Motor neuron (in vitro differentiated cells): ENCODE results near the gene TRIM8. TPM values are rescaled to one million over a fixed set of nuclear protein-coding genes. Genes with fewer than 3 reads are reported as not detected.
A peak's percentile ranks its signal among the peaks of the same experiment; 100 is the strongest.

ENCODE experiments used
- ATAC-seq, 8 experiments: fragments of 200-7000 bp; cut with Tn5 transposase; replicated peaks in 6 of 8; 2 replicates each; pipeline ENCODE4 v1.8.0; 2021; ENCODE audit warnings: mild to moderate bottlenecking in 8 of 8, moderate library complexity in 8 of 8
- H3K27ac ChIP-seq, 2 donors: fragments of 250-450 bp; sonication (Bioruptor Pico); 2 replicates each; pipeline ENCODE4 v1.9.0; 2021; ENCODE audit warnings: antibody characterized with exemption in 2 of 2, mild to moderate bottlenecking in 2 of 2, moderate library complexity in 1 of 2
- H3K4me1 ChIP-seq, 2 donors: fragments of 250-450 bp; sonication (Bioruptor Pico); replicated peaks in 1 of 2; 2 replicates each; pipeline ENCODE4 v1.6.1; 2021; ENCODE audit warnings: antibody characterized with exemption in 2 of 2, mild to moderate bottlenecking in 2 of 2, moderate library complexity in 1 of 2
- H3K4me3 ChIP-seq, 5 donors: fragments of 250-450 bp; sonication (Bioruptor Pico); 2 replicates each; pipeline ENCODE4 v1.9.0; 2021; ENCODE audit warnings: antibody characterized with exemption in 5 of 5, mild to moderate bottlenecking in 5 of 5, moderate library complexity in 4 of 5
- WGBS, 10 experiments: fragments of 450-650 bp; shearing (Covaris generic); methylation state at CpG; one replicate each; pipeline ENCODE4 v1.0.0; 2022; 5-methylcytosine and 5-hydroxymethylcytosine counted together
- in situ Hi-C, 9 experiments: fragments of 400-800 bp; cut with MboI; loops; one replicate each; pipeline ENCODE4 v1.15.0; 2021; ENCODE audit warnings: low sequenced_read_pairs in 9 of 9, low pct_unique_long_range_greater_than_20kb in 2 of 9; ENCODE audit not compliant: unreplicated experiment in 9 of 9
- total RNA-seq, 8 experiments: library from RNA; unstranded; fragments of 300-600 nt; gene quantifications; 2 replicates each; pipeline versions ENCODE4 v1.2.3 to v1.2.4, GENCODE V29; 2022

Gene TRIM8
- total RNA-seq, 8 experiments from 2014 or later = 42.5 to 84.5 (median 68.6) TPM

- ATAC-seq = peak; percentile 8 to 58 (median 52)
- WGBS, 10 experiments = 17 to 100% (median 82%) methylated on average over 1 to 7 of the region's 22 CpGs; no CpG with 5 or more reads in 5 of the 10 experiments
- Histone ChIP-seq H3K4me3 (no peak overlapping the region), H3K4me1 (peaks cover 43 to 61% of the 10 kb centered on the region in 2 donors), H3K27ac (peak overlapping the region; percentile 13 to 77)
- in situ Hi-C loops = no loop called here
These were observed 14.3 kb upstream of the TRIM8 start for GRCh38 chr10:102629661-102630614.

GRCh38 chr10:102630663-102631062, 13.6 kb upstream of the TRIM8 start:
- peaks cover 43 to 61% of the 10 kb centered on the region in 2 donors for H3K4me1 ChIP-seq
- in situ Hi-C loops = no loop called here
- H3K4me3 ChIP-seq = no peak overlapping the region
- no peak overlapping the region for H3K27ac ChIP-seq
- 60 to 100% (median 82%) methylated on average over 1 to 4 of the region's 6 CpGs; no CpG with 5 or more reads in 5 of the 10 experiments for WGBS, 10 experiments
- peak in 1 of 8 experiments; percentile 7 for ATAC-seq

DNA sequence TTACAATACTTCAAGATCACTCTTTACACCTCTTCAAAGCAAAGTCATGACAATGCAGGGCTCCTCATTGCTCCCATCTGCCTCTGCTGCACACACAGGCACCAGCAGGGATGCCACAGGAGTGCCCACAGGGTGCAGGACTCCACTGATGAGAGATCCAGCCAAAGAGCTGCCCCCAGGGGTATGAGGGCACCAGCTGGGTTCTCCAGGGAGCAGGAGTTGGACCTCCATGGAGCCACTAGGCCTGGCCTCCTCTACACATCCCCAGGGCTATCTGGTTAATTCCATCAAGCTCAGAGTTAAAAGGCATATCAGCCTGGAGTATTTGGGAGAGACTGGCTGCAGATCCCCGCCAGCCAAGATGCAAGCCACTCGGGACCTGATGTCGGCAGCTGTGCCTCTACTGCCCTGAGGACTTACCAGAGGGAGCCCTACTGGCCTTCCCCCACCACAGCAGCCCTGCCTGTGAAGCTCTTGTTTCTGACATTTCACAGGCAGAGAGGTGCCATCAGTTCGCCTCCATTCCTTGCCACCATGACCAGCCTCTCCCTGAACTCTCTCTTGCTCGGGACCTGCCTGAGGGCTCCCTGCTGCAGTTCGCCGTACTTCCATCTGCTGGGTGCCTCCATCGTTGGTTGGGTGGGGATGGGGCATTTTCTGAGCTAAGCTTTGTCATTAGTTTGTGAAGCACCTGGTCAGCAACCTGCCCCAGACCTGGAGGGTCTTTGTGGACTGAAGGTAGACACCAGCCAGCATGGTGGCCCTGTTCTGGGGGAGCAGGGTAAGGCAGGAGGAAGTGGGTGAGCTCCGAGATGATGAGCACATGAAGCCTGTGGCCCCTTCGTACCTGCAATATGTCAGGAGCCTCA, 12.5 kb upstream of the TRIM8 start:
- in situ Hi-C loops = no loop called here
- peaks cover 36 to 55% of the 10 kb centered on the region in 2 donors for H3K4me1 ChIP-seq
- 80 to 100% (median 100%) methylated on average over 1 to 7 of the region's 10 CpGs; no CpG with 5 or more reads in 3 of the 10 experiments for WGBS, 10 experiments
- no peak overlapping the region for H3K27ac ChIP-seq
- no peak for ATAC-seq
- H3K4me3 ChIP-seq = no peak overlapping the region

GRCh38 chr10:102632394-102633111, 11.7 kb upstream of the TRIM8 start:
- WGBS, 10 experiments = 0 to 100% (median 42%) methylated on average over 1 to 4 of the region's 5 CpGs; no CpG with 5 or more reads in 3 of the 10 experiments
- Histone ChIP-seq H3K4me3 (no peak overlapping the region), H3K27ac (no peak overlapping the region), H3K4me1 (peaks cover 28 to 47% of the 10 kb centered on the region in 2 donors)
- ATAC-seq = no peak
- in situ Hi-C loops = no loop called here

DNA sequence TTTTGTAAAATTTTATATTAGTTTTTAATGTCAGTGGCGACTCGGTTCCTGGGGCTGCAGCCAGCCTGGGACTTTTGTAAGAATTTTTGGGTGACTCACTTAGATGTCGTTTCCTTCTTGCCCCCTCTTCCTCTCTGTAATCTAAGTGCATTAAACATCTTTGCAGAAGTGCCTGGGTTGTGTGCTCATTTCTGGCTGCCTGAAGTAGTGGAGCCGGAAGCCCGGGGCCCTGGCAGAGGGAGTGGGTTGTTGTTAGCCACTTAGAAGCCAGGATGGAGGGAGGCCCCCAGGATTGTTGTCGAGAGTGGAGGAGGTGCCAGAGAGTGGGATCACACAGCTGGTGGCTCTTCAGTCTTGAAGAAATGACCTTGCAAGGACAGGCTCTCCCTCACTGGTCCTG, 11.0 kb upstream of the TRIM8 start:
- H3K27ac ChIP-seq = no peak overlapping the region
- H3K4me3 ChIP-seq = no peak overlapping the region
- WGBS, 10 experiments = 0 to 90% (median 64%) methylated on average over 2 to 6 of the region's 6 CpGs; no CpG with 5 or more reads in 5 of the 10 experiments
- in situ Hi-C loops = no loop called here
- ATAC-seq = peak in 2 of 8 experiments; percentile 4 to 5
- peaks cover 21 to 40% of the 10 kb centered on the region in 2 donors for H3K4me1 ChIP-seq

GRCh38 chr10:102633848-102634247, 10.4 kb upstream of the TRIM8 start:
- Histone ChIP-seq H3K4me1 (peaks cover 20 to 34% of the 10 kb centered on the region in 2 donors), H3K27ac (no peak overlapping the region), H3K4me3 (no peak overlapping the region)
- WGBS, 10 experiments = 40 to 100% (median 82%) methylated on average over 1 to 2 of the region's 5 CpGs; no CpG with 5 or more reads in 7 of the 10 experiments
- no peak for ATAC-seq
- in situ Hi-C loops = no loop called here

DNA sequence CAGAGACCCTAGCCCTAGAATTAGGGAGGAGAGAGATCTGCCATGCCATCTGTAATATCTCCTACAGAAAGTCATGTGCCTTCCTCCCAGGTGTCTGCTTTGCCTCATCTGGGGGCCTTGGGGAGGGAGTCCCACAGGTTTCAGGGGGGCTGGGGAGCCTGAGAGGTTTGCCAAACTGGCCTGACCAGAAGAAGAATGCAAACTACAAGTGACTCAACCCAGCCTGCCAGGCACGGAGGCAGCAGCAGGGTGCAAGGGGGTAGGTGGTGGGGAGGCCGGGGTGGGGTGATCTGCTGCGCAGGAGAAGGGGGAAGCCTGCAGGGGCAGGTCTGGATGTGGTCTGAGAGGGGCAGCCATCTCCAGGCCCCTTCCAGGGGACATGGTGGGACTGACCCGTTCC, 9.6 kb upstream of the TRIM8 start:
- ATAC-seq = no peak
- in situ Hi-C loops = no loop called here
- WGBS, 10 experiments = no CpG with 5 or more reads among the region's 4 CpGs
- Histone ChIP-seq H3K27ac (no peak overlapping the region), H3K4me1 (peaks cover 12 to 26% of the 10 kb centered on the region in 2 donors), H3K4me3 (no peak overlapping the region)

- H3K27ac ChIP-seq = no peak overlapping the region
- H3K4me1 ChIP-seq = peaks cover 7 to 19% of the 10 kb centered on the region in 2 donors
- H3K4me3 ChIP-seq = no peak overlapping the region
- 17 to 100% (median 78%) methylated on average over 1 to 4 of the region's 4 CpGs; no CpG with 5 or more reads in 2 of the 10 experiments for WGBS, 10 experiments
- in situ Hi-C loops = no loop called here
- ATAC-seq = no peak
These were observed 8.9 kb upstream of the TRIM8 start for GRCh38 chr10:102635377-102635776.

GRCh38 chr10:102639537-102639936, 4.7 kb upstream of the TRIM8 start:
- in situ Hi-C loops = no loop called here
- Histone ChIP-seq H3K4me3 (no peak overlapping the region), H3K4me1 (peaks cover 0 to 3% of the 10 kb centered on the region in 2 donors), H3K27ac (no peak overlapping the region)
- WGBS, 10 experiments = 0 to 86% (median 60%) methylated on average over 1 to 2 of the region's 2 CpGs; no CpG with 5 or more reads in 1 of the 10 experiments
- ATAC-seq = peak in 1 of 8 experiments; percentile 4

DNA sequence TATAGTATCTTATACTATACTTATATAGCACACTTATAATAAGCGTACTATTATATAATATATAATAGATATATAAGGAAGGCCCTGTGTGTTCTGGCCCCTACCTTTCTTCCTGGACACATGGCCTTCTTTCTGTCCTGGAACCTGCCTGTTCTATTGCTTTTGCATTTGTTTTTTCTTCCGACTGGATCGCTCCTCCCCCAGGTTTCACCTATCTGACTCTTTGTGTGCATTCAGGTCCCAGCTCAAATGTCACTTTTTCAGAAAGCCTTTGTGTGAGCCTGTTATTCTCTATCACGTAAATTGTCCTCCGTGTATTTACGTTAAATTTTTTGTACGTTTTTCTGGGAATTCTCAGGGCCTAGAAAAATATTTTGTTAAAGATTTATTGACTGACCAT, 2.9 kb upstream of the TRIM8 start:
- H3K27ac ChIP-seq = peak overlapping the region; percentile 20 to 83
- H3K4me3 ChIP-seq = peak overlapping the region; percentile 51 to 68 (median 66)
- 6 to 51% (median 33%) methylated on average over 3 to 7 of the region's 7 CpGs for WGBS, 10 experiments
- no peak for ATAC-seq
- H3K4me1 ChIP-seq = peaks cover 0 to 3% of the 10 kb centered on the region in 2 donors
- in situ Hi-C loops = no loop called here

- Histone ChIP-seq H3K4me1 (peaks cover 0 to 7% of the 10 kb centered on the region in 2 donors), H3K4me3 (peak overlapping the region; percentile 51 to 68 (median 66)), H3K27ac (peak overlapping the region; percentile 91 to 95)
- WGBS, 10 experiments = 0 to 17% (median 2%) methylated on average over 1 to 12 of the region's 77 CpGs; no CpG with 5 or more reads in 5 of the 10 experiments
- ATAC-seq = peak; percentile 13 to 77 (median 68)
- in situ Hi-C loops = no loop called here
These were observed 2.2 kb upstream of the TRIM8 start for GRCh38 chr10:102641880-102642735.
